ENCODE measurements around the gene APOC1. TPM values are rescaled to one million over a fixed set of nuclear protein-coding genes. Genes with fewer than 3 reads are reported as not detected.
"Not testable (repeated sequence)": the region's sequence is repeated elsewhere in the genome, so short reads cannot be mapped to it uniquely, and the experiment has no call there.

The APOC1 gene
- total RNA-seq, 4 donors from 2014 or later, result 3.0 to 7.4 (median 3.5) TPM; not detected in 1

DNA sequence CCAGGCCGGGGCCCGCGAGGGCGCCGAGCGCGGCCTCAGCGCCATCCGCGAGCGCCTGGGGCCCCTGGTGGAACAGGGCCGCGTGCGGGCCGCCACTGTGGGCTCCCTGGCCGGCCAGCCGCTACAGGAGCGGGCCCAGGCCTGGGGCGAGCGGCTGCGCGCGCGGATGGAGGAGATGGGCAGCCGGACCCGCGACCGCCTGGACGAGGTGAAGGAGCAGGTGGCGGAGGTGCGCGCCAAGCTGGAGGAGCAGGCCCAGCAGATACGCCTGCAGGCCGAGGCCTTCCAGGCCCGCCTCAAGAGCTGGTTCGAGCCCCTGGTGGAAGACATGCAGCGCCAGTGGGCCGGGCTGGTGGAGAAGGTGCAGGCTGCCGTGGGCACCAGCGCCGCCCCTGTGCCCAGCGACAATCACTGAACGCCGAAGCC lies 5.6 kb upstream of the APOC1 start:
- H3K4me3 ChIP-seq, result no peak overlapping the region
- no peak for DNase-seq
- TF ChIP-seq, protein P1, sequence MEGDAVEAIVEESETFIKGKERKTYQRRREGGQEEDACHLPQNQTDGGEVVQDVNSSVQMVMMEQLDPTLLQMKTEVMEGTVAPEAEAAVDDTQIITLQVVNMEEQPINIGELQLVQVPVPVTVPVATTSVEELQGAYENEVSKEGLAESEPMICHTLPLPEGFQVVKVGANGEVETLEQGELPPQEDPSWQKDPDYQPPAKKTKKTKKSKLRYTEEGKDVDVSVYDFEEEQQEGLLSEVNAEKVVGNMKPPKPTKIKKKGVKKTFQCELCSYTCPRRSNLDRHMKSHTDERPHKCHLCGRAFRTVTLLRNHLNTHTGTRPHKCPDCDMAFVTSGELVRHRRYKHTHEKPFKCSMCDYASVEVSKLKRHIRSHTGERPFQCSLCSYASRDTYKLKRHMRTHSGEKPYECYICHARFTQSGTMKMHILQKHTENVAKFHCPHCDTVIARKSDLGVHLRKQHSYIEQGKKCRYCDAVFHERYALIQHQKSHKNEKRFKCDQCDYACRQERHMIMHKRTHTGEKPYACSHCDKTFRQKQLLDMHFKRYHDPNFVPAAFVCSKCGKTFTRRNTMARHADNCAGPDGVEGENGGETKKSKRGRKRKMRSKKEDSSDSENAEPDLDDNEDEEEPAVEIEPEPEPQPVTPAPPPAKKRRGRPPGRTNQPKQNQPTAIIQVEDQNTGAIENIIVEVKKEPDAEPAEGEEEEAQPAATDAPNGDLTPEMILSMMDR (IDR thresholded peaks at IDR 0.05), result no peak
- TF ChIP-seq POLR2A (IDR thresholded peaks at IDR 0.05), result no peak
- no peaks in the 10 kb centered on the region for H3K4me1 ChIP-seq
- H3K9me3 ChIP-seq, result no peaks in the 10 kb centered on the region
- peaks cover 0 to 5% of the 10 kb centered on the region in 2 donors for H3K27me3 ChIP-seq
- no peak overlapping the region for H3K27ac ChIP-seq
- intact Hi-C loops (cut with DNase I; ENCODE audit: low total_unique reads), result loop anchor here (5.0 kb wide), 1 partner anchor 43 kb away; no protein-coding TSS in a partner anchor
- no peaks in the 10 kb centered on the region for H3K36me3 ChIP-seq

DNA sequence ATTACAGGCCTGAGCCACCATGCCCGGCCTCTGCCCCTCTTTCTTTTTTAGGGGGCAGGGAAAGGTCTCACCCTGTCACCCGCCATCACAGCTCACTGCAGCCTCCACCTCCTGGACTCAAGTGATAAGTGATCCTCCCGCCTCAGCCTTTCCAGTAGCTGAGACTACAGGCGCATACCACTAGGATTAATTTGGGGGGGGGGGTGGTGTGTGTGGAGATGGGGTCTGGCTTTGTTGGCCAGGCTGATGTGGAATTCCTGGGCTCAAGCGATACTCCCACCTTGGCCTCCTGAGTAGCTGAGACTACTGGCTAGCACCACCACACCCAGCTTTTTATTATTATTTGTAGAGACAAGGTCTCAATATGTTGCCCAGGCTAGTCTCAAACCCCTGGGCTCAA lies 4.6 kb upstream of the APOC1 start:
- H3K4me1 ChIP-seq, result no peaks in the 10 kb centered on the region
- H3K9me3 ChIP-seq, result no peaks in the 10 kb centered on the region
- no peak for TF ChIP-seq POLR2A (IDR thresholded peaks at IDR 0.05)
- TF ChIP-seq, protein P1 (IDR thresholded peaks at IDR 0.05), result no peak
- DNase-seq, result no peak
- no peak overlapping the region for H3K27ac ChIP-seq
- no peaks in the 10 kb centered on the region for H3K36me3 ChIP-seq
- peaks cover 0 to 5% of the 10 kb centered on the region in 2 donors for H3K27me3 ChIP-seq
- intact Hi-C loops (cut with DNase I; ENCODE audit: low total_unique reads), result loop anchor here (5.0 kb wide), 1 partner anchor 43 kb away; no protein-coding TSS in a partner anchor
- H3K4me3 ChIP-seq, result no peak overlapping the region

DNA sequence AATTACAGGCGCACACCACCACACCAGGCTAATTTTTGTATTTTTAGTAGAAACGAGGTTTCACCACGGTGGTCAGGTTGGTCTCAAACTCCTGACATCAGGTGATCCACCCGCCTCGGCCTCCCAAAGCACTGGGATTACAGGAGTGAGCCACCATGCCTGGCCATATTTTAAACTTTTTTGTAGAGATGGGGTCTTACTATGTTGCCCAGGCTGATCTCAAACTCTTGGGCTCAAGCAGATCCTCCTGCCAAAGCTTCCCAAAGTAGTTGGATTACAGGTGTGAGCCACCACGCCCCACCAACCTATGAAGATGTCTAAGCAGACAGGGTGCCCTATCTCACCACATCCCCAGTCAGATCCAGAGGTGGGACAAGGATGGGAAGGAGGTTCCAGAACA lies 2.5 kb upstream of the APOC1 start:
- intact Hi-C loops (cut with DNase I; ENCODE audit: low total_unique reads); H3K36me3 ChIP-seq; H3K27ac ChIP-seq: not testable (repeated sequence)

DNA sequence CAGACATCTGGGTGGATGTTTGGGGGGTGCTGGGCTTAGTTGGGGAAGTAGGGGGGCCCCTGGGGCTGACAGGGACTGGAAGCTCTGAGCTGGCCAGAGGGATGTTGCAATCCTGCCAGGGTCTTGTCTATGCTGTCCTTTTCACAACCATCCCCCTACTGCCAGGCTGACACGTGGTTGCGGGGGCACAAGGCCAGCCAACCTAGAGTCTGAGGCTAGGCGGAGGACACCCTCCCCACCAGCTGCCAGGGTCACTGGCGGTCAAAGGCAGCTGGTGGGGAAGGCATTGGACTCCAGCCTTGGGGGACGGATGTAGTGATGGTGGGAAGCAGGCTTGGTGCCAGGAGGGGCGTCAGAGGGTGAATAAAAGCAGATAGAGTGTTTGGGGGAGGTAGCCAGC lies 1.6 kb upstream of the APOC1 start:
- no peak for DNase-seq
- Histone ChIP-seq H3K4me3 (no peak overlapping the region), H3K36me3 (no peaks in the 10 kb centered on the region), H3K9me3 (no peaks in the 10 kb centered on the region), H3K27ac (no peak overlapping the region), H3K27me3 (no peaks in the 10 kb centered on the region), H3K4me1 (no peaks in the 10 kb centered on the region)
- TF ChIP-seq POLR2A (IDR thresholded peaks at IDR 0.05), result no peak
- TF ChIP-seq, protein P1 (IDR thresholded peaks at IDR 0.05), result no peak
- intact Hi-C loops (cut with DNase I; ENCODE audit: low total_unique reads), result no loop called here

More for the DNA sequence above, 2.5 kb upstream of the APOC1 start:
- H3K4me1 ChIP-seq, H3K27me3 ChIP-seq, H3K4me3 ChIP-seq, H3K9me3 ChIP-seq, DNase-seq: not testable (repeated sequence)

DNA sequence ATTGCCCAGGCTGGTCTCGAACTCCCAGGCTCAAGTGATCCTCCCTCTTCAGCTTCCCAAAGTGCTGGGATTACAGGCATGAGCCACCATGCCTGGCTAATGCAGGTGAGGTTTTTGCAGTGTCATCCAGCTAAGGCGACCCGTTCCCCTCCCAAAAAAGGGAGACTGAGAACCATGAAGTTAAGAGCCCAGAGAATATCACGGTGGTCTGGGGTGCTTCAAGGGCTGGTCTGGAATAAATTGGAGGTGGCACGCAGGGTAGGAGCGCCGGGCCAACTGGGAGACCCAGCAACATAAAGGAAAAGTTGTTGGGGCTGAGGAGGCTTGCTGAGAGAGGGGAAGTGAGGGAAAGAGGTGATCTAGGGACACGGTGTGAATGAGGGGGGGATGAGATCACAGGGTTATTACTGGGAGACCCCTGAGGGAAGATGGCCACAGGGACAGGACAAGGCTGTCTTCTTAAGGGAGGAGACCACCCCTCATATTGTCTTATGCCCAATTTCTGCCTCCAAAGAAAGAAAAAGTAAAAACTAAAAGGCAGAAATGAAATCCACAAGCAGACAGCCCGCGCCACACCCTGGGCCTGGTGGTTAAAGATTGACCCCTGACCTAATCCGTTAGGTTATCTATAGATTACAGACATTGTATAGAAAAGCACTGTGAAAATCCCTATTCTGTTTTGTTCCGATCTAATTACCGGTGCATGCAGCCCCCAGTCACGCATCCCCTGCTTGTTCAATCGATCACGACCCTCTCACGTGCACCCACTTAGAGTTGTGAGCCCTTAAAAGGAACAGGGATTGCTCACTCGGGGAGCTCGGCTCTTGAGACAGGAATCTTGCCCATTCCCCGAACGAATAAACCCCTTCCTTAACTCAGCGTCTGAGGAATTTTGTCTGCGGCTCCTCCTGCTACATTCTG lies 636 bp upstream of the APOC1 start:
- DNase-seq; intact Hi-C loops (cut with DNase I; ENCODE audit: low total_unique reads); H3K36me3 ChIP-seq; H3K27me3 ChIP-seq; H3K4me3 ChIP-seq; H3K27ac ChIP-seq; H3K4me1 ChIP-seq; H3K9me3 ChIP-seq: not testable (repeated sequence)

DNA sequence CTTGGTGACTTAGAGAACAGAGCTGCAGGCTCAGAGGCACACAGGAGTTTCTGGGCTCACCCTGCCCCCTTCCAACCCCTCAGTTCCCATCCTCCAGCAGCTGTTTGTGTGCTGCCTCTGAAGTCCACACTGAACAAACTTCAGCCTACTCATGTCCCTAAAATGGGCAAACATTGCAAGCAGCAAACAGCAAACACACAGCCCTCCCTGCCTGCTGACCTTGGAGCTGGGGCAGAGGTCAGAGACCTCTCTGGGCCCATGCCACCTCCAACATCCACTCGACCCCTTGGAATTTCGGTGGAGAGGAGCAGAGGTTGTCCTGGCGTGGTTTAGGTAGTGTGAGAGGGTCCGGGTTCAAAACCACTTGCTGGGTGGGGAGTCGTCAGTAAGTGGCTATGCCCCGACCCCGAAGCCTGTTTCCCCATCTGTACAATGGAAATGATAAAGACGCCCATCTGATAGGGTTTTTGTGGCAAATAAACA lies 9.9 kb downstream of the APOC1 start:
- H3K27ac ChIP-seq, result no peak overlapping the region
- intact Hi-C loops (cut with DNase I; ENCODE audit: low total_unique reads), result no loop called here
- TF ChIP-seq, protein P1 (IDR thresholded peaks at IDR 0.05), result no peak
- TF ChIP-seq POLR2A (IDR thresholded peaks at IDR 0.05), result no peak

More for the DNA sequence above, 9.9 kb downstream of the APOC1 start:
- Histone ChIP-seq H3K9me3 (no peaks in the 10 kb centered on the region), H3K36me3 (no peaks in the 10 kb centered on the region), H3K4me3 (no peak overlapping the region), H3K4me1 (no peaks in the 10 kb centered on the region), H3K27me3 (no peaks in the 10 kb centered on the region)
- DNase-seq, result no peak

Data from uterus (tissue), 4 donors.